Stimulated activated CD4-positive, alpha-beta T cell treated with anti-CD3 and anti-CD28 coated beads, Interleukin-4, amount 100 ng/mL, for 48 hours (primary cell): ENCODE results near the gene SUPT7L.
"Not testable (repeated sequence)": the region's sequence is repeated elsewhere in the genome, so short reads cannot be mapped to it uniquely, and the experiment has no call there.

ENCODE experiments used
- DNase-seq, 2 donors: peaks; one replicate each; pipeline ENCODE4 v3.0.0-alpha.2; 2020; ENCODE audit warnings: low read depth in 2 of 2

SUPT7L gene

GRCh38 chr2:27685006-27685405 is 21.6 kb upstream of the SUPT7L start:
- not testable (repeated sequence) for DNase-seq

- peak; percentile 85 to 86 for DNase-seq
Measured at GRCh38 chr2:27683390-27684071, 20.1 kb upstream of the SUPT7L start.

DNA sequence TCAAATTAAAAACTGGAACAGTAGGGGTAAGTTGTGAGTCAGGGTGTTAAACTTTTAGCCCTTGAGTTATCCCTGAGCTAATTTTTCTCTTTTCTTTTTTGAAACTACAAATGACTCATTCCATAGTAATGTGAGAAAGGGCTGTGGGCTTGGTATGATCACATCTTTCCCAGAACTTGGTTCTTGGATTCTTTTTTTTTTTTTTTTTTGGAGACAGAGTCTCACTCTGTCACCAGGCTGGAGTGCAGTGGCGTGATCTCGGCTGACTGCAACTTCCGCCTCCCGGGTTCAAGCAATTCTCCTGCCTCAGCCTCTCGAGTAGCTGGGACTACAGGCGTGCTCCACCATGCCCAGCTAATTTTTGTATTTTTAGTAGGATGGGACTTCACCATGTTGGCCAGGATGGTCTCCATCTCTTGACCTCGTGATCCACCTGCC is 18.9 kb upstream of the SUPT7L start:
- DNase-seq, result not testable (repeated sequence)

DNA sequence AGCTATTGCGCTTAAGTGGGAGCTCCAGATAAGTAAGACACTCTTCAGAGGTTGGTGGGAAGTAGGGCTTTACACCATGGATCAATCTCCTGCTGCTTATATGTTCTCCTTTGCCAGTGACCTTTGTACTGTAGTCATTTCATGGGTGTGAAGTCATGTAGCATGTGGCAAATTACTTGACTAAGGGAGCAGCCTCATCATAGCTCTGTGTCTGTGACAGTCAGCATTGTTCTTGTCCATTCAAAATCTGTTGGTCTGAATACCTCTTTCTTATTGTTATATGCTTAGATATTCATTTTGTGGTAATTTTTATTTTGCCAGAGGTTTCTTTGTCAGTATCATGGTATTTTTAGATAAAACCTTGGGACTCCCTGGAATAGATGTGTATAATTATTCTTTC is 18.4 kb upstream of the SUPT7L start:
- DNase-seq, result no peak

GRCh38 chr2:27680571-27680970 is 17.2 kb upstream of the SUPT7L start:
- no peak for DNase-seq

DNA sequence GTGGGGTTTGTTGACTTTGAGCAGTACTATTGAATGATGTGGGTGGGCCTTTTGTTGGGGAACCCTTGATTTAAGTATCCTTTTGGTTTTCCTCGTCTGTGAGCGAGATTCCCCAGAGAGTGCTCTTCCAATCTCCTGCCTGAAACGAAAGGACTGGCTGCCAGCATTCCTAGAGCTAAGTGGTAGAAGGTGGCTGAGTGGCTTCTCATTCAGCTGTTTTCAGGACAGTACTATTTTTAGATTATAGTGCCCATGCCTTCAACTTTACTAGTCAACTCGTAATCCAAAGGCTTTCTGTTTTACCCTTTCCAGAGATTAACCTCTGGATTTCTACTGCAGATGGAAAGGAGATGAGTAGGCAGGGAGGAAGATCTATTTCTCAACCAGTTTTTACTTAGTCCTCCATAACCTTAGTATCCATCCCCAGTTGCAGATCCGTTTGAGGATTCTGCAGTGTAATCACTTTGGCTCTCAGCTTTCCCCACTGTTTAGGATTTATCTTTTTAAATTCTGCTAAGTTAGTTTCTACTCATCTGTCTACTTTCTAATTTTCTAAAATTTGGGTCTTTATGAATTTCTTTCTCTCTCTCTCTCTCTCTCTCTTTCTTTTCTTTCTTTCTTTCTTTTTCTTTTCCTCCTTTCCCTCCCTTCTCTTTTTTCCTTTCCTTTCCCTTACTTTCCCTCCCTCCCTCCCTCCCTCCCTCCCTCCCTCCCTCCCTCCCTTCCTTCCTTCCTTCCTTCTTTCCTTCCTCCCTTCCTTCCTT is 9.5 kb upstream of the SUPT7L start:
- no peak for DNase-seq

DNA sequence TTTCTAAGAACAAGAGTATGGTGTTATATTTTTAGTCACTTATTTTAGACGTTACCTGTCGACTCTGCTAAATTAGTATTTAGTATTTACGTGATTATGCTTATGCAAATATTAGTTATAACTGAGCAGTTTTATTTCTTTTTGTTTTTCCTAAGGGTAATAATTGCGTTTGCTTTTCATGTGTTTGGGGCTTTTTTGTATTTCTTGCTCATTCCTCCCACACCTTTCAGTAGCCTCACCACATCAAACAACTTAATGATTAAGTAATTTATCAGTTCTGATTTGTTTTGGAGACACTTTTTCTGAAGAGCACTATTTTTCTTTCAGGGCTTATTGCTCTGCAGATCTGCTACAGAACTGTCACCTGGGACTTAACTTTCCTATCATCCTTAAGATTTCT is 7.8 kb upstream of the SUPT7L start:
- no peak for DNase-seq

- DNase-seq, result no peak
Measured at GRCh38 chr2:27667446-27667845, 4.0 kb upstream of the SUPT7L start.

- no peak for DNase-seq
Measured at GRCh38 chr2:27664622-27665363, 1.4 kb upstream of the SUPT7L start.

- no peak for DNase-seq
Measured at GRCh38 chr2:27664154-27664574, 750 bp upstream of the SUPT7L start.

DNA sequence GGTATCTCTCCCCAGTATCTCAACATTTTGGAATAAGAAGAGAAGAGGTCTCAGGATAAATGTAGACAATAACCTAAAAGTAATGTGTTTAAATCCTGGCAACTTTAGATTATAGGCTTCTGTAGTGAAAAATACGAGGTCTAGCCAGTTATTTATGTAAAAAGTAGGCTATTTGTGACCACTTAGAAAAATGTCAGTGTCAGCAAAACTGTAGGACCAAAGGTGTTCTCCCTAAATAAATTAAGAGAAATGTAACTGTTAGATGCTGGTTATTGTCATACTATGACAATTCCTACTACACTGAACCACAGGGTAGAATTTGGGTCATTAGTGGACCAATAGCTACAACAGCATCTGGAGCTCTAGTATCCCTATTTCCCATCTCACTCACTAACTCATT is 2.0 kb downstream of the SUPT7L start:
- no peak for DNase-seq

DNA sequence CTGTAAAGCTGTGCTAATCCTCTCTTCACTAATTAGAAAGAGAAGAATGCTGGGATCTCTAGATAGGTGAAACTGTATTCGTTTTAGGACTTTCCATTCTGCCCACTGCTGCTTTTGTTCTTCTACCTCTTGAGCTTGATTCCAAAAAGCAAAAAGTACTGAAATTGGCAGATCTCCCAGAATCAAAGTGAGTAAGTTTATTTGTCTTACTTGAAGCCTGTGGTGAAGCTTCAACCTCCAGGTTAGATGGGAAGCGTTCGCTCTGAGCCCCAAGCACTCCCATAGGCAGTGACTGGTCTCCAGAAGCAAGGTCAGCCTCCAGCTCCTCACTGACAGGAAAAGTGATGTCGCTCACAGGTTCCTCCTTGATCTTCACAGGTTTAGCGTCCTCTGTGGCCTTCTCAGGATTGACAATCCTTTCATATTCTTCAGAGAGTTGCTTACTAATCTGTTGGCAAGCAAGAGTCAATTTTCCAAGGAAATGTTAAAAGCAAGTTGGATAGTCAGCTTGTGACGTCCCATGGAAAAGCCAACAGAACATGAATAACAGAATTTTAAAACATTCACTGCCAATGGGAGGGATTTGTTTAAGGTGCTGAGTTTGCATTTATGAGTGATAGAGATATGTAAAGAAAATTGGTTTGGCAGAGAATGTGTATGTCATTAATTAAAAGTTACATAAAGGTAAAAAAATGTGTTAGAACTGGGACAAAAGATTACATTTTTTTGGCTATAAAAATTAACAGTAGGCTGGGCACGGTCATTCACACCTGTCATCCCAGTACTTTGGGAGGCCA is 8.1 kb downstream of the SUPT7L start:
- no peak for DNase-seq

DNA sequence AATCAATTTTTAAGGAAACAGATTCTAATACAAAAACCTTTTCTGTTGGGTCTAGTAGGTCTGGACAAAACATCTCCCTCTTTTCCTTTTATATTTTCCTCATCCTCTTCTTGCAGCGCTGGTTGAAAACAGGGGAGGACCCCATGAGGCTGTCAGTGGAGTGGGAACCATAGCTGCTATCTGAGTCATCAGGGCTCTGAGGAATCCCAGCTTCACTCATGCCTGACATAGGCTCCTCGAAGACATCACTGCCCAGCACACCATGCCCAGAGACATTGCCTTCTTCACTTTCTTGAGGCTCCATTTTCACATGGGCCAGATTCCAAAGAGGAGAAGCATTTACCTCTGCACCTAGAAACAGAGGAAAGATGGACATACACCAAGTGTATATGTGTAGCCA is 10.0 kb downstream of the SUPT7L start:
- no peak for DNase-seq

DNA sequence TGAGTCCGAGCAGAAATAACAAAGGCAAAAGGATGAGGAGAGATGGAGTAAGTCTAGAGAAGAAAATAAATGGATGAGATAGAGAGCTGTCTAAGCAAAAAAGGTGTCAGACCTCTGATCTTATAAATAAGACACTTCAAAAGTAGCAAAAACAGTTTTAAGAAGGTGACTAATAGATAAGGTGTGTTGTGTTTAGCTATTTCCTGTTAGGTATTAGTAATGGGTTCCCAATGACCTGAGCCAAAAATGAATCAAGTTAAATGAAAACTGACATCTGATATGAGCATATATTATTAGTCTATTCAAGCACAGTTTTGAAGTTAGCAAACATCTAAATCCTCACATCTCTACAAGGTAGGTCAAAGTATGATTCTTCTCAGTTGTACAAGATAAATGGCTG is 10.6 kb downstream of the SUPT7L start:
- DNase-seq, result no peak

- DNase-seq, result no peak
Measured at GRCh38 chr2:27652341-27652740, 11.1 kb downstream of the SUPT7L start.

DNA sequence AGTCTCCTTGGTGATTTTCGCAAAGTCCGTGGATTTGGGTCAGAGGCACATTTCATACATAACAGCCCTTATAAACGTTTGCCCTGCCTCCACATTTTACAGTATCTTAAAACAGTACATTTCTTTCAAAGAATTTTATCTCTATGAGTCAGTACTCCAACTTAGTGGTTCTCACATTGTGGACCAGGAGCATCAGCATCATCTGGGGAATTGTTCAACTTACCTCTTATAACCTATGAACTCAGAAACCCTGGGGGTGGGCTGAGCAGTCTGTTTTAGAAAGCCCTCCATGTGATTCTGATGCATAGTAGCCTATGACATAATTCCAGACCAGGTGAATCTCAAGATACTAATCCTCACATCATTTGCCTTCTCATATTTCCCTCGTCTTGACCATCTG is 12.4 kb downstream of the SUPT7L start:
- DNase-seq, result no peak

DNA sequence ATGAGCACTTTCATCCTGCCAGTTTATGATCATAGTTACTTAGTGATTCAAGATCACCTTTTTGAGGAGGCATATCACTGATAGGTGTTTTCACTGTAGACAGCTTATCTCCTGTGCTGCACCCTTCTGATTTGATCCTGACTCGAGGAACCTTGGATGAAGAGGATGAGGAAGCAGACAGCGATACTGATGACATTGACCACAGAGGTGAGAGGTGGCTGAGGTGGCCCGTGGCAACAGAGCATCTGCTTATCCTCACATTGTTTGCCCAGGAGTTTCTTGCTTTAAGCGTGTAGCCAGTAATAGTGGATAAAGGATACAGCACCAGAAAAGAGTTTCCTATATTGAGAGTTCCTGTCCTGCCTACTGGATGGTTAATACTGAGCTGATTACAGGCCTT is 15.7 kb downstream of the SUPT7L start:
- DNase-seq, result no peak

DNA sequence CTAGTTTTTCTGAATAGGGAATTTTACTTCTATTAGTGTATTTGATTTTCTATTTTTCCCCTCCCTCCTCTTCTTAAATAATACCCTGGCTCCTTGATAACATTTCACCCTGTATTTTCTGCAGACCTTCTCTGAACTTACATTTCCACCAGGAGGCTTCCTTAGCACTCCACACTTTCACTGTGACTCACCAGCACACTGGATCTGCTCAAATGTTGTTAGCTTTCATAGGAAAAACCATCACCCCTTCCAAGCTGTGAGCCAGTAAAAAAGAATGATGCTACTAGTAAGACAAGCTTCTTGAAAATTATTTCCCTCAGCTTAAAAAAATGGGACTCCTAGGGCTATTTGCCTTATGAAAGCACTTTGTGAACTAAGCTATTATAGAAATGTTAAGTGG is 16.1 kb downstream of the SUPT7L start:
- DNase-seq, result no peak

- no peak for DNase-seq
Measured at GRCh38 chr2:27645197-27645596, 18.2 kb downstream of the SUPT7L start.

DNA sequence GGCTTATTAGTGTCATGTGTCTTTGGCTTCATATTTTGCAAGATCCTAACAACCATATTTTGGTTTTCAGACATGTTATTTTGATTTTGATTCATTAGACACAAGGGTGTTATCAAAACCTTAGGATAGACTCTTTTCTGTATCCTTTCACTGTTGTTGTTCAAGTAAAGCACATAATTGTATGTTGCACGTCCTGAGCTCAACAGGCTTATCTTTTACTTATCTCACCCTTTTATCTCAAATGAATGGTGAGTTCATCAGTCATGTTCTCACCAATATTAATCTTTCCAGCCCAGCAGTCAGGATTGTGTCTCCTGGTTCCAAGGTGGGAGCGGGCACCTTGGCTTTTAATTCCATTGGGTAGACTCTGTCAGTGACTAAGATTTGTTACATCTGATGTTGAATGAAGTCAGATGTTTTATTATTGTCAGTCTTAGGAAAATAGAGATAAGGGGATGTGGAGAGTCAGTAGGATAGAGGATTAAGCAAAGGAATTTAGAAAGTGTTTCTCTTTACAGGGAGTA is 22.6 kb downstream of the SUPT7L start:
- no peak for DNase-seq

DNA sequence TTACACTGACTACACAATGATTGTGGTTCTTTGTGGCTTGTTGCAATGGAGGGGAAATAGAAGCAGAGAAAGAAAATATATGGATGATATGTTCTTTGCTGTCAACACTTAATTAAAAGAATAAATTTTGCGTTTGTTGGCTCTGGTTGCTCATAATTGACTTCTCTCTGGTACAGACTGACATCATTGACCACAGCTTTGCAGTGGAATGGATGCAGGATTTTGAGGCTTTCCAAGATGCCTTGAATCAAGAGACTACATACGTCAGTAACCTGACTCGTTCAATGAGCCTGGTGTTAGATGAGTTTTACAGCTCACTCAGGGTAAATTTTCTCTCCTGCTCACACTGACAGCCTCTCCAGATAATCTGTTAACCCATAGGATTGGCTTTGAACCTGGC is 24.7 kb downstream of the SUPT7L start:
- DNase-seq, result no peak
